Neural crest cell (in vitro differentiated cells): ENCODE data around the gene ACIN1. TPM values are rescaled to one million over a fixed set of nuclear protein-coding genes. Genes with fewer than 3 reads are reported as not detected.

Source experiments
- DNase-seq: peaks from one replicate; pipeline ENCODE4 v3.0.0; 2021; ENCODE audit warnings: low read depth, mixed read lengths, low spot score
- H3K27ac Mint-ChIP-seq: one replicate; pipeline ENCODE4 v1.8.0; 2021; ENCODE audit warnings: mild to moderate bottlenecking, mixed read lengths; ENCODE audit not compliant: unreplicated experiment
- H3K27me3 Mint-ChIP-seq: 2 replicates; pipeline ENCODE4 v1.8.0; 2021; ENCODE audit warnings: low read depth, mild to moderate bottlenecking, mixed read lengths
- H3K36me3 Mint-ChIP-seq: 2 replicates; pipeline ENCODE4 v1.8.0; 2021; ENCODE audit warnings: low read depth, mild to moderate bottlenecking, mixed read lengths
- H3K4me1 Mint-ChIP-seq: 2 replicates; pipeline ENCODE4 v1.8.0; 2021; ENCODE audit warnings: mixed read lengths
- H3K4me3 Mint-ChIP-seq: one replicate; pipeline ENCODE4 v1.8.0; 2021; ENCODE audit warnings: mild to moderate bottlenecking, mixed read lengths
- H3K9me3 Mint-ChIP-seq: 2 replicates; pipeline ENCODE4 v1.8.0; 2021; ENCODE audit warnings: mixed read lengths
- total RNA-seq: library from RNA; stranded (reverse); gene quantifications from 2 replicates; pipeline ENCODE4 v1.2.1, GENCODE V29; 2021
- TF ChIP-seq, protein P1 (sequence below): fragments of 200-600 bp; sonication (generic); conservative IDR thresholded peaks from 2 replicates; pipeline ENCODE4 v1.5.0; 2021; ENCODE audit warnings: antibody characterized with exemption, mild to moderate bottlenecking

ACIN1 gene
- total RNA-seq, 1 donor from 2014 or later, result 352 TPM

DNA sequence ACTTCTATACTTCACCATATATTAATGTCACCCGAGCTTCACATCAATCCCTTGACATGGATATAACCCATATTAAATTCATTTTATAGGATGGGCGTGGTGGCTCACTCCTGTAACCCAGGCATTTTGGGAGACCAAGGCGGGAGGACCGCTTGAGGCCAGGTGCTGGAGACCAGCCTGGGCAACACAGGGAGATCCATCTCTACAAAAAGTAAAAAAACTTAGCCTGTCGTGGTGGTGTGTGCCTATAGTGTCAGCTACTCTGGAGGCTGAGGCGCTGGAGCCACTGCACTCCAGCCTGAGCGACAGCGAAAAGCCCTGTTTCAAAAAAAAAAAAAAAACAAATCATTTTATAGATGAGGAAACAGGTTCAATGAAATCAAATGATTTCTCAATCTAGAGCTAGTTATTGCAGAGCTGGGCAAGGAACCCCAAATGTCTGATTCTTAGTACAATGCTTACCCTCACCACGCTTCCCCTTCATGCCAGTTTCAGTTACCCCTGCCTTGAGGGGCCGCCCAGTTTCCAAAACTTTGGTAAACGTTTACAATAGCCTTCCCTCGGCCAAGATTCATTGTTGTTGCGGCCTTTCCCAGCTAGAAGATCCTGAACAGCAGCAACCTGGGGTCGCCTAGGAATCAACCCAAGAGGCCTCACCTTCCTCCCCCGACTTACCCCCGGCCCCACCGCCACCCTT, 61.0 kb downstream of the ACIN1 start:
- DNase-seq, result no peak
- Mint-ChIP-seq H3K27ac (peak overlapping the region; percentile 76), H3K4me1 (peaks cover 29% of the 10 kb centered on the region), H3K27me3 (no peaks in the 10 kb centered on the region), H3K9me3 (no peaks in the 10 kb centered on the region), H3K36me3 (peaks cover 15% of the 10 kb centered on the region), H3K4me3 (peak overlapping the region; percentile 84)
- TF ChIP-seq, protein P1, sequence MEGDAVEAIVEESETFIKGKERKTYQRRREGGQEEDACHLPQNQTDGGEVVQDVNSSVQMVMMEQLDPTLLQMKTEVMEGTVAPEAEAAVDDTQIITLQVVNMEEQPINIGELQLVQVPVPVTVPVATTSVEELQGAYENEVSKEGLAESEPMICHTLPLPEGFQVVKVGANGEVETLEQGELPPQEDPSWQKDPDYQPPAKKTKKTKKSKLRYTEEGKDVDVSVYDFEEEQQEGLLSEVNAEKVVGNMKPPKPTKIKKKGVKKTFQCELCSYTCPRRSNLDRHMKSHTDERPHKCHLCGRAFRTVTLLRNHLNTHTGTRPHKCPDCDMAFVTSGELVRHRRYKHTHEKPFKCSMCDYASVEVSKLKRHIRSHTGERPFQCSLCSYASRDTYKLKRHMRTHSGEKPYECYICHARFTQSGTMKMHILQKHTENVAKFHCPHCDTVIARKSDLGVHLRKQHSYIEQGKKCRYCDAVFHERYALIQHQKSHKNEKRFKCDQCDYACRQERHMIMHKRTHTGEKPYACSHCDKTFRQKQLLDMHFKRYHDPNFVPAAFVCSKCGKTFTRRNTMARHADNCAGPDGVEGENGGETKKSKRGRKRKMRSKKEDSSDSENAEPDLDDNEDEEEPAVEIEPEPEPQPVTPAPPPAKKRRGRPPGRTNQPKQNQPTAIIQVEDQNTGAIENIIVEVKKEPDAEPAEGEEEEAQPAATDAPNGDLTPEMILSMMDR, result no peak

DNA sequence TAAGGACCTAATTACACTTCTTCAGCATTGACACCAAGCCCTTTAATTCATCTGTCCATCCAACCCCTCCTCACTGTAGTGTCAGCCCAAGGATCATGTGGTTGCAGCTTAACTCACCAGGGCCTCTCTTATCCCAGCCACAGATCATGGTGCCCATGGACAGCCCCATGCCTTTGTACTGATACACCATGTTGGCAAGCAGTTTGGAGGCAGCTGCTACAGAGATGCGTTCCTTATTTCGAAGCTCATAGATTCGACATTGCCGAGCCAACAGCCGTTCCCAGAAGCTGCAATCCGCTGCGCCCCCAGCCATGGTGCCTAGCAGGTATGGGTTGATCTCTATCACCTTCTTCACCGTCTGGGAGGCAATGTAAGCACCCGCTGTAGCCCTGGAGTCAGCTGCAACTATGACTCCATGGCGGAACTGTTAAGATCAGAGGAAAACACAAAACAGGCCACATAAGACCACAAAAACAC, 61.6 kb downstream of the ACIN1 start:
- Mint-ChIP-seq H3K36me3 (peaks cover 15% of the 10 kb centered on the region), H3K27ac (no peak overlapping the region)

GRCh38 chr14:23030936-23031335, 64.0 kb downstream of the ACIN1 start:
- peaks cover 37% of the 10 kb centered on the region for H3K4me1 Mint-ChIP-seq
- DNase-seq, result no peak
- no peaks in the 10 kb centered on the region for H3K27me3 Mint-ChIP-seq
- peak overlapping the region; percentile 54 for H3K4me3 Mint-ChIP-seq
- H3K27ac Mint-ChIP-seq, result no peak overlapping the region
- H3K36me3 Mint-ChIP-seq, result peaks cover 19% of the 10 kb centered on the region
- TF ChIP-seq, protein P1, result no peak
- no peaks in the 10 kb centered on the region for H3K9me3 Mint-ChIP-seq

More for the DNA sequence above, 61.6 kb downstream of the ACIN1 start:
- Mint-ChIP-seq H3K9me3 (no peaks in the 10 kb centered on the region), H3K4me3 (peak overlapping the region; percentile 84), H3K4me1 (peaks cover 29% of the 10 kb centered on the region), H3K27me3 (no peaks in the 10 kb centered on the region)
- TF ChIP-seq, protein P1, result no peak
- no peak for DNase-seq

DNA sequence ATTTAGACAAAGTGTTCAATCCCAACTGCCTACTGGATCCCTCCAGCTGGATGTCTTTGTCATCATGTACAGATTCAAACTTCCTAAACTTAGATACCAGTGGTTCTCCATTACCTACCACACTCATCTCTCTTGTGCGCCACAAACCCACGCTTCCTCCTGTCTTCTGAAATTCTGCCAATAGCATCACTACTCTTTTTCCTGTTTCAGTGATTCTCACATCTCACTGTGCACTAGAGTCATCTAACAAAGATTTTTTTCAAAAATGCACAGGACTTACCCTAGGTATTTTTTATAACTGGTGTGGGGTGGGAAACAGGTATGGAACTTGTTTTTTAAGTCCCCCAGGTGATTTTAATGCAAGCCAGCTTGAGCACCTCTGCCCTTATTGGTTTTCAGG, 66.1 kb downstream of the ACIN1 start:
- DNase-seq, result no peak
- Mint-ChIP-seq H3K27me3 (no peaks in the 10 kb centered on the region), H3K4me1 (peaks cover 42% of the 10 kb centered on the region), H3K36me3 (peaks cover 23% of the 10 kb centered on the region), H3K9me3 (no peaks in the 10 kb centered on the region), H3K4me3 (no peak overlapping the region), H3K27ac (no peak overlapping the region)
- TF ChIP-seq, protein P1, result no peak

- Mint-ChIP-seq H3K4me3 (peak overlapping the region; percentile 9), H3K36me3 (peaks cover 12% of the 10 kb centered on the region), H3K27me3 (no peaks in the 10 kb centered on the region), H3K4me1 (peaks cover 52% of the 10 kb centered on the region), H3K27ac (peak overlapping the region; percentile 22), H3K9me3 (no peaks in the 10 kb centered on the region)
- TF ChIP-seq, protein P1, result no peak
- no peak for DNase-seq
Measured at GRCh38 chr14:23025151-23025814, 69.7 kb downstream of the ACIN1 start.
